ENCODE results near the gene RPL22L1.
"Not testable (repeated sequence)": the region's sequence is repeated elsewhere in the genome, so short reads cannot be mapped to it uniquely, and the experiment has no call there.

Gene RPL22L1

GRCh38 chr3:170877311-170877710, 7.3 kb upstream of the RPL22L1 start:
- not testable (repeated sequence) for DNase-seq

GRCh38 chr3:170876537-170876936, 6.5 kb upstream of the RPL22L1 start:
- DNase-seq = no peak

- DNase-seq = no peak
Observed at GRCh38 chr3:170869239-170869590, 780 bp downstream of the RPL22L1 start.

DNA sequence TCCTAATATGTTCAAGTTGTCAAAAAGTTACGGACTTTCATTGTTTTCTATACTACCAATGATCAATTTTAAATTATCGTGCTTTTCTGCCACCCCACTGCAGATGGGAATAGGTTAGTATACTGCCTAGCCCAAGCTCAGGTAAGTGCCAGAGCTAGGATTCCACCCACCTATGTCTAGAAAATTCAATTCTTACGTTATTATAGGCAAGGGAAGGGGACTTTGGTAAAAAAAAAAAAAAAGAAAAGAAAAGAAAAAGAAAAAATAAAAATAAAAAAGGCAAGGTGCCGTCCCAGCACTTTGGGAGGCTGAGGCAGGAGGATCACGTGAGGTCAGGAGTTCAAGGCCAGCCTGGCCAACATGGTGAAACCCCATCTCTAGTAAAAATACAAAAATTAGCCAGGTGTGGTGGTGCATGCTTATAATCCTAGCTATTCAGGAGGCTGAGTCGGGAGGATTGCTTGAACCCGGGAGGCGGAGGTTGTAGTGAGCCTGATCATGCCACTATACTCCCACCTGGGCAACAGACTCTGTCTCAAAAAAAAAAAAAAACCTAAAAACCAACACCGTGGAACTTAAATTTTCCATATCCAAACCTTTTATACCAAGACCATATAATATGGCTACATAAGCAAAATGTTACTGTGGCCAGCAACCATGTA, 1.3 kb downstream of the RPL22L1 start:
- peak; percentile 15 for DNase-seq

DNA sequence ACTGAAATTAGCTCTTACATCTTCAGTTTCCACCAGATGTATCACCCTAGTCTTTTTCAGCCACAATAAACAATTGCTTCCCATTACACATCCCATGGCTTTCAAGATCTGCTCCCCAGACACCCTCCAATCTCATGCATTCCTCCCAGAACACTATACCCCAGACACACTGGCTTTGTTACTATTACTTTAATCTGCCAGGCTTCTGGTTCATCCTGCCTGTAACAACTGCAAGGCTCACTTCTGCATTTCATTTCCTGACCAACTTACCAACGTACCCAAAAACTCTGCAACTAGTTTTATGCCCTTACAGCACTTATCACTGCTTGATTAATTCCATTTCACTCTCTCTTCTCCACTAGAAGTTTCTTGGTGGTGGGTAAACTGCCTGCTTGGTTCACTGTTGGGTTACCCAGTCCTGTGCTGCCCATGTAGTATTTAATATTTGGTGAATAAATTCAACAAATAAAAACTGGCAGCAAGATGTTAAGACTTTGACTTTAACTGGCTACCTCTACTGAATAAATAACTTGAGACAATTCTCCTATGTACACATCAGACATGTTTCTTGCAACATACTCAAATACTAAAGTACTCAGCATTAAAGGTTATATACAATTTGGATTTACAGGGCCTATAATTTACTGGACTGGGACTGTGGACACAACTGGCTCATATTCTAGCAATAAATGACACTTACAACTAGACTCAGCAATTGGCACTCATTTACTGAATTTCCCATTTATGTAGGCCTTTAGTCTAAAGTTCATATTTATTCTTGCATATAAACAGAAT, 2.7 kb downstream of the RPL22L1 start:
- DNase-seq = no peak

DNA sequence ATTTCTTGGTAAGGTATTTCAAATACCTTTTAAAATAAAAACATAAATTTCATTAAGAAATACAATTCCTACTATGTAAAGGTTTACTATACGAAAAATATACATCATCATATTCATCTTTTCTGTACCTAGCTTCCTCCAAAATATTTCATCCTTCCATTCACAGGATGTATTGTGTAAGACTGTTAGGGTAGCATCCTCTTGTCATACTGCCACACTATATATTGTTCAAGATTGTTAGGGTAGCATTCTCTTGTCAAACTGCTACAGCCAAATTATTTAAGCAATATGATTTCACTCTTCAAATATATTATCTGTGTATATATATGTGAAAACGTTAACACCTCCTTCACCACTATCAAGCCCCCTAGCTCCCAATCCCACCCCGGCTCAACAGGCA, 3.5 kb downstream of the RPL22L1 start:
- DNase-seq = no peak

DNA sequence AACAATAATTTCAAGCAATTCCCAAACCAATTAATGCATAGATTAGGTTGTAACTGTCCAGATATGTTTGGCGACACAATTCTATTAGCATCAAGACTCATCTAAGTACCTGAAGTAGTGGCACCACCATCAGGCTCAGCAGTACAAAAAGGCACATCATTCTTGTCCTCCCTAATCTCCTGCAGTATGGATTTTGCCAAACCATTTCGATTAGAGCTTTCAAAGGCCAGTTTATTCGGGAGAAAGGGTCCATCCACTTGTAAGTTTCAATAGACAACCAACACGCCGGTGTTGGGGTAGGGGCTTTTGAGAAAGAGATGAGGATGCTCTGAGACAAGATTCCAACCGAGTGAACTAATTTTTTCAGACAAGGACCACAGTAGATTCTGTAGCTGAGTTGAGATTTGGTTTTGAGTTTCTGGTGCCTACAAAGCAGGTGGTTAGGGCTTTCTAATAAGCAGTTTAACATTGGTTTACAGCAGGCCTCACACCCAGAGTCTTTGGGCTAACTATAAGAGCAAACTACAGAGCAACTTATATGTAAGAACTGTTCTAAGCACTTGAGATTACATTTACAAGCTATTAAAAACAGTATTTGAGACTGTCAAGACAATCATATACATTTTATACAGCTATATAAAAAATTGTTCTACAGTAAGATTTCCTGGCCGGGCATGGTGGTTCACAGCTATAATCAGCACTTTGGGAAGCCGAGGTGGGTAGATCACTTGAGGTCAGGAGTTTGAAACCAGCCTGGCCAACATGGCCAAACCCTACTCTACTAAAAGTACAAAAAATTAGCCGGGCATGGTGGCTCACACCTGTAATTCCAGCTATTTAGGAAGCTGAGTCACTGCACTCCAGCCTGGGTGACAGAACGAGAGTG, 4.5 kb downstream of the RPL22L1 start:
- DNase-seq = peak; percentile 8

GRCh38 chr3:170864525-170865208, 5.3 kb downstream of the RPL22L1 start:
- no peak for DNase-seq

- no peak for DNase-seq
Observed at GRCh38 chr3:170863816-170864215, 6.2 kb downstream of the RPL22L1 start.

- DNase-seq = no peak
Observed at GRCh38 chr3:170862618-170863374, 7.2 kb downstream of the RPL22L1 start.

- no peak for DNase-seq
Observed at GRCh38 chr3:170858599-170858998, 11.4 kb downstream of the RPL22L1 start.

DNA sequence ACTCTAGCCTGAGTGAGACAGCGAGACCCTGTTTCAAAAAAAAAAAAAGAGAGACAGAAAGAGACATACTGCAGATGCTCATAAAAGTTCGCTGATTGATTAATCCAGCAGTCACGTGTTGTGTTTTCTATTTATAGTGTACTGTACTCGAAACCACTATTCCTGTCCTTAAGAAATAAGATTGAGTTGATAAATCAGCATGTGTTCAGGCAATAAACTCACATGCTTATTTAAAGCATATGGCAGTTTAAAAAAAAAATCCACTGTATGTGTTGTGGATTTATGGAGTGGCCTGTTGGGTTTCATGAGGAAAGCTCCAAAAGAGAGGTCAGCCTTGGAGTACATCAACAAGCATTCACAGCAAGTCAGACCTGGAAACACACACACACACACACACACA, 17.7 kb downstream of the RPL22L1 start:
- no peak for DNase-seq

- DNase-seq = no peak
Observed at GRCh38 chr3:170848292-170848917, 21.6 kb downstream of the RPL22L1 start.

- no peak for DNase-seq
Observed at GRCh38 chr3:170844377-170844776, 25.6 kb downstream of the RPL22L1 start.

DNA sequence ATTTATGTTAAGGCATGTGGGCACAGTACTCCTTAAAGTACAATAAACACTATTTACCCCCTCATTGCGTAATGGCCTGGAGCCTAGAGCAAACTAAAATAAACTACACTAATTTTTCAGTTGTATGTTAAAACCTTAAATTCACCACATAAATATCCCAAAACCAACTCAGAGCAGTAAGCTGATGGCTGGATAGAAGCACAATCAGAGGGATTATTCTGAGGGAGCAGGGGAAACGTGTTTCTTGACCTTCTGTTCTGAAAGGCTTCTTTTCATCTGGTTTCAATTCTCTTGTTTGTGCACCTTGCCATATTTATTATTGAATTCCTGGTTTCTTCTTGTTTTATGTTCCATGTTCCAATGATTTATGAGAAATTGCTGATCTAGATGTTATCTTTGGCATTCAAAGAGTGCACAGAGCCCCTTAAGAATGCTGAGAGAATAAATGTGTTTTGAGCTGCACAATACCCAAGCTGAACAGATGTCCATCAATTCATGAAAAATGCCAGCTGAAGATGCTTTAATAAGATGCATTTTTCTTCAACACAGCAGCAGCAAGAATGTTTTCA, 29.6 kb downstream of the RPL22L1 start:
- DNase-seq = no peak

DNA sequence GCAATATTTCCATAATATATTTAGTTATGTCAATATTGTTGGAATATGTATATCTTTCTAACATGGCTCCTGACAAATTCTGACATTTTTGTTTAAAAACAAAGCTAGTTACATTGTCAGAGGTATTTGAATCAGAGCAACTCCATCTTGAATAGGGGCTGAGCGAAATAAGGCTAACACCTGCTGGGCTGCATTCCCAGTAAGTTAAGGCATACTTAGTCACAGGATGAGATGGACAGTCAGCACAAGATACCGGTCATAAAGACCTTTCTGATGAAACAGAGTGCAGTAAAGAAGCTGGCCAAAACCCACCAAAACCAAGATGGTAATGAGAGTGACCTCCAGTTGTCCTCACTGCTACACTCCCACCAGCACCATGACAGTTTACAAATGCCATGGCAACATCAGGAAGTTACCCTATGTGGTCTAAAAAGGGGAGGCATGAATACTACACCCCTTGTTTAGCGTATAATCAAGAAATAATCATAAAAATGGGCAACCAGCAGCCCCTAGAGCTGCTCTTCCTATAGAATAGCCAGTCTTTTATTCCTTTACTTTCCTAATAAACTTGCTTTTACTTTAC, 30.4 kb downstream of the RPL22L1 start:
- no peak for DNase-seq

- DNase-seq = no peak
Observed at GRCh38 chr3:170836491-170836890, 33.5 kb downstream of the RPL22L1 start.

DNA sequence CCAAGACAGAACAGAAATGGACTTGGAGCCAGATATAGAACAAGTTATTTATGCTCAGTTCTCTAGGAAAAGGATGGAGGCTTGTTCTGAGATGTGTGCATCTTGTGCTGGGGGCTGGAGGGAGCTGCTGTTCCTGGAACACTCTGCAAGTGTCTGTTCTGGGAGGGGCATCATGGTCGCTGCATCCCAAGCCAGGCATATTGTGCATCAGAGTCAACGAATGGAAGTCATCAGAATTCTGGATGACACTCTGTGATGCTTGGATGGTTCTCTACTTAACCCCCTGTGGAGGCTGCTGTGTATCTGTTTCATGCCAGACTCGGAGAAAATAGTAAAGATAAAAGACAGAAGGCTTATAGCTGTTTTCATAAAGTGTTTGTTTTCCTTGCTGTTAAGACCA, 34.7 kb downstream of the RPL22L1 start:
- DNase-seq = no peak

- no peak for DNase-seq
Observed at GRCh38 chr3:170830580-170830979, 39.4 kb downstream of the RPL22L1 start.

GRCh38 chr3:170829546-170830272, 40.3 kb downstream of the RPL22L1 start:
- no peak for DNase-seq
